GM12878 (cell line): Measurements from ENCODE around the gene MX1. TPM values are rescaled to one million over a fixed set of nuclear protein-coding genes. Genes with fewer than 3 reads are reported as not detected.
A peak's percentile ranks its signal among the peaks of the same experiment; 100 is the strongest.

Source experiments
- ATAC-seq: fragments of 200-7000 bp; cut with Tn5 transposase; 3 replicates; pipeline ENCODE4 v1.9.1; 2020; ENCODE audit warnings: mild to moderate bottlenecking, moderate library complexity
- BruUV-seq: library from RNA; stranded (reverse); fragments of 400-500 nt; replicated peaks from 2 replicates; lab custom pipeline; 2021; lab: Mats Ljungman, UMichigan
- CTCF ChIA-PET: fragments of 300-600 bp; sonication (Branson Sonifier 250); formaldehyde crosslinking; extraction: SDS; loops from one replicate; lab custom pipeline; 2021; ENCODE audit warnings: inconsistent platforms; lab: Yijun Ruan, JAX
- POLR2A ChIA-PET: fragments of 350-600 bp; formaldehyde crosslinking; extraction: SDS; loops from one replicate; lab custom pipeline; 2021; ENCODE audit warnings: inconsistent platforms; lab: Charles Lee
- RAD21 ChIA-PET: fragments of 300-600 bp; sonication (Branson Sonifier 250); formaldehyde crosslinking; loops from one replicate; lab custom pipeline; 2023; ENCODE audit warnings: antibody characterized with exemption; ENCODE audit not compliant: unreplicated experiment; lab: Charles Lee
- SMC1A ChIA-PET: fragments of 300-600 bp; sonication (Branson Sonifier 250); formaldehyde crosslinking; loops from one replicate; lab custom pipeline; 2023; ENCODE audit not compliant: unreplicated experiment, uncharacterized antibody; lab: Charles Lee
- DNase-seq: peaks from one replicate; pipeline ENCODE4 v3.0.0-alpha.2; 2011; ENCODE audit warnings: low read depth, low spot score
- FAIRE-seq: peaks from 3 replicates; lab custom pipeline; 2011; peaks lifted over from hg19 to GRCh38; lab: Jason Lieb, UNC
- H2AFZ ChIP-seq: 2 replicates; pipeline ENCODE4 v1.6.0; 2011; ENCODE audit warnings: low read depth, low read length, control low read depth; ENCODE audit not compliant: control insufficient read depth
- H3K27ac ChIP-seq: 2 replicates; pipeline ENCODE4 v1.5.1; 2011; ENCODE audit warnings: control low read depth; ENCODE audit not compliant: control insufficient read depth, insufficient read depth
- H3K27me3 ChIP-seq, 2 experiments: replicated peaks in 1 of 2; 2 replicates each; pipeline versions ENCODE4 v1.6.0 to v1.6.1; 2011; ENCODE audit warnings: low read length in 1 of 2; ENCODE audit not compliant: control insufficient read depth in 2 of 2, insufficient read depth in 2 of 2
- H3K36me3 ChIP-seq, 2 experiments: 2 replicates each; pipeline ENCODE4 v1.5.1; 2011; ENCODE audit warnings: low read length in 1 of 2; ENCODE audit not compliant: control insufficient read depth in 2 of 2, insufficient read depth in 2 of 2
- H3K4me1 ChIP-seq: 2 replicates; pipeline ENCODE4 v1.6.1; 2011; ENCODE audit warnings: mild to moderate bottlenecking, low read length, moderate library complexity, mixed read lengths; ENCODE audit not compliant: control insufficient read depth, insufficient read depth
- H3K4me2 ChIP-seq: 2 replicates; pipeline ENCODE4 v1.6.0; 2011; ENCODE audit warnings: control low read depth; ENCODE audit not compliant: control insufficient read depth, insufficient read depth
- H3K4me3 ChIP-seq: fragments of 200-600 bp; sonication (generic); 2 replicates; pipeline ENCODE4 v1.5.1; 2016
- H3K79me2 ChIP-seq: 2 replicates; pipeline ENCODE4 v1.6.0; 2011; ENCODE audit warnings: low read length; ENCODE audit not compliant: control insufficient read depth, insufficient read depth
- H3K9ac ChIP-seq: 2 replicates; pipeline ENCODE4 v1.8.0; 2011; ENCODE audit warnings: low read length, control low read depth, mixed read lengths; ENCODE audit not compliant: control insufficient read depth, insufficient read depth
- H3K9me3 ChIP-seq: replicated peaks from 3 replicates; pipeline ENCODE4 v1.5.1; 2011; ENCODE audit warnings: mild to moderate bottlenecking, low read length; ENCODE audit not compliant: control insufficient read depth, insufficient read depth
- H4K20me1 ChIP-seq: 2 replicates; pipeline ENCODE4 v1.6.0; 2011; ENCODE audit not compliant: control insufficient read depth, insufficient read depth
- BMI1 ChIP-seq: fragments of 450-650 bp; IDR thresholded peaks from 2 replicates; pipeline ENCODE4 v1.6.1; 2016; ENCODE audit warnings: mild to moderate bottlenecking, moderate library complexity, borderline replicate concordance
- CUX1 ChIP-seq: IDR thresholded peaks from 2 replicates; pipeline ENCODE4 v1.6.1; 2012; ENCODE audit warnings: improper control_type of control experiment, low read depth, low read length; ENCODE audit not compliant: insufficient replicate concordance
- ESRRA ChIP-seq: IDR thresholded peaks from 2 replicates; pipeline ENCODE4 v1.6.1; 2012; ENCODE audit warnings: mild to moderate bottlenecking, low read length, improper control_type of control experiment
- HDAC2 ChIP-seq: fragments of 200-600 bp; sonication (generic); IDR thresholded peaks from 2 replicates; pipeline ENCODE4 v1.6.1; 2017
- HSF1 ChIP-seq: fragments of 150-350 bp; IDR thresholded peaks from 2 replicates; pipeline ENCODE4 v1.6.1; 2014; ENCODE audit warnings: mild to moderate bottlenecking, low read depth, low read length
- IRF3 ChIP-seq: fragments of 450-650 bp; IDR thresholded peaks from 2 replicates; pipeline ENCODE4 v1.6.1; 2014; ENCODE audit warnings: mild to moderate bottlenecking
- RBBP5 ChIP-seq: fragments of 200-600 bp; sonication (generic); conservative IDR thresholded peaks from 2 replicates; pipeline ENCODE4 v1.6.1; 2016
- SMAD1 ChIP-seq: fragments of 450-650 bp; IDR thresholded peaks from 2 replicates; pipeline ENCODE4 v1.6.1; 2018; ENCODE audit warnings: mild to moderate bottlenecking, low read depth; ENCODE audit not compliant: partially characterized antibody
- SREBF1 ChIP-seq: IDR thresholded peaks from 2 replicates; pipeline ENCODE4 v1.6.1; 2012; ENCODE audit warnings: mild to moderate bottlenecking, low read length
- USF2 ChIP-seq: IDR thresholded peaks from 2 replicates; pipeline ENCODE4 v1.6.1; 2011; ENCODE audit warnings: low read depth, low read length, improper control_type of control experiment, borderline replicate concordance
- YBX1 ChIP-seq: fragments of 450-650 bp; IDR thresholded peaks from 2 replicates; pipeline ENCODE4 v1.6.1; 2016; ENCODE audit warnings: antibody characterized with exemption
- WGBS: methylation state at CpG from one replicate; pipeline ENCODE4 v1.1.6; 2016; ENCODE audit warnings: low lambda C conversion rate; ENCODE audit not compliant: insufficient replicate concordance, insufficient coverage; ENCODE audit errors: missing lambda C conversion rate; 5-methylcytosine and 5-hydroxymethylcytosine counted together
- in situ Hi-C: fragments of 300-500 bp; cut with MboI; formaldehyde crosslinking; loops from 9 replicates; pipeline ENCODE4 v1.14.3; 2018; ENCODE audit warnings: mixed read lengths
- intact Hi-C: fragments of 100-400 bp; cut with micrococcal nuclease; formaldehyde crosslinking; loops from one replicate; pipeline ENCODE4 v1.14.2; 2022; ENCODE audit not compliant: unreplicated experiment
- polyA plus RNA-seq, 11 experiments: library from polyadenylated mRNA; depleted of rRNA in 4 of 11; unstranded in 6 of 11; stranded (reverse) in 5 of 11; fragments of >200 nt; fragmentation: Nextera tagmentation in 4 of 11; fragmentation: Illumina TruSeq in 1 of 11; extraction: Ambion mirVana in 4 of 11; extraction: Trizol in 1 of 11; gene quantifications; 1 replicate in 1 of 11; 2 replicates in 10 of 11; pipeline versions ENCODE4 v1.2.1 to v1.2.3, GENCODE V29; 2011 to 2016; ENCODE audit warnings: inconsistent platforms in 2 of 11, missing spikeins in 2 of 11, low read depth in 1 of 11
- total RNA-seq, 4 experiments: library from RNA; depleted of rRNA in 3 of 4; stranded (reverse); fragments of >200 nt in 3 of 4; fragmentation: Illumina TruSeq in 1 of 4; extraction: Trizol in 1 of 4; gene quantifications; 2 replicates each; pipeline versions ENCODE4 v1.2.1 to v1.2.3, GENCODE V29; 2013 to 2021

Gene MX1
- total and polyA plus RNA-seq, 10 of the 15 experiments (the other 5 are each of a cell fraction or from before 2014, with no cell fraction given): 75.9 to 385 (median 302) TPM

- TF ChIP-seq HSF1 (no peak), RBBP5 (no peak), USF2 (no peak), YBX1 (no peak)
These were observed 34.0 kb downstream of the MX1 start (continued) for GRCh38 chr21:41459884-41460534.

- Histone ChIP-seq H4K20me1 (peaks cover 15% of the 10 kb centered on the region), H3K4me1 (no peaks in the 10 kb centered on the region), H3K9ac (no peak overlapping the region), H2AFZ (no peak overlapping the region), H3K9me3 (no peaks in the 10 kb centered on the region; the same call in 2 of the 3 replicates), H3K4me2 (no peak overlapping the region), H3K4me3 (no peak overlapping the region), H3K79me2 (no peaks in the 10 kb centered on the region), H3K27ac (no peak overlapping the region), H3K36me3 (peaks cover 17 to 27% of the 10 kb centered on the region in 2 experiments), H3K27me3 (no peaks in the 10 kb centered on the region)
- DNase-seq (no peak), FAIRE-seq (peak; percentile 91), ATAC-seq (peak; percentile 89)
- ChIA-PET SMC1A (interaction anchor here (1.1 to 1.4 kb wide), 2 partner anchors 91 to 178 kb away, joined by 3 to 18 read pairs; no protein-coding TSS in a partner anchor), RAD21 (interaction anchor here (1.4 to 3.4 kb wide), 2 partner anchors 92 to 177 kb away, joined by 4 to 26 read pairs; no protein-coding TSS in a partner anchor), CTCF (interaction anchor here (0.7 to 3.1 kb wide), 5 partner anchors 11 to 177 kb away, joined by 4 to 47 read pairs (median 6); no protein-coding TSS in a partner anchor), POLR2A (no interaction called here)
- intact Hi-C loops (loop anchor here (1.0 kb wide), 1 partner anchor 178 kb away; no protein-coding TSS in a partner anchor), in situ Hi-C loops (no loop called here)
- 57% methylated on average over 17 of the region's 17 CpGs for WGBS
- BruUV-seq: no TSS peak
- no peak for TF ChIP-seq IRF3
- TF ChIP-seq SREBF1: no peak
- no peak for TF ChIP-seq SMAD1
- no peak for TF ChIP-seq HDAC2
- TF ChIP-seq CUX1: no peak
- TF ChIP-seq BMI1: no peak
- TF ChIP-seq ESRRA: 0 out of 2 replicates have a peak, but pooled peaks have one; percentile 15
These were observed 34.8 kb downstream of the MX1 start for GRCh38 chr21:41460578-41461527.
